Epithelial cell of proximal tubule (primary cell): ENCODE data around the gene EOLA1. TPM values are rescaled to one million over a fixed set of nuclear protein-coding genes. Genes with fewer than 3 reads are reported as not detected.
A peak's percentile ranks its signal among the peaks of the same experiment; 100 is the strongest.
"Not testable (repeated sequence)": the region's sequence is repeated elsewhere in the genome, so short reads cannot be mapped to it uniquely, and the experiment has no call there.

Experiments
- DNase-seq: peaks from one replicate; pipeline ENCODE4 v3.0.0-alpha.2; 2011; ENCODE audit warnings: low read depth
- H3K4me3 ChIP-seq: 2 replicates; pipeline ENCODE4 v1.5.1; 2011; ENCODE audit warnings: low read depth, mild to moderate bottlenecking, low read length
- total RNA-seq: library from RNA; depleted of rRNA; stranded (reverse); fragments of >200 nt; gene quantifications from 2 replicates; pipeline ENCODE4 v1.2.3, GENCODE V29; 2015
- TF ChIP-seq, protein P1 (sequence below): conservative IDR thresholded peaks from 2 replicates; pipeline ENCODE4 v1.5.1; 2012; ENCODE audit warnings: low read depth, mild to moderate bottlenecking, low read length

EOLA1 gene
- total RNA-seq, 1 donor from 2014 or later = 6.5 TPM

DNA sequence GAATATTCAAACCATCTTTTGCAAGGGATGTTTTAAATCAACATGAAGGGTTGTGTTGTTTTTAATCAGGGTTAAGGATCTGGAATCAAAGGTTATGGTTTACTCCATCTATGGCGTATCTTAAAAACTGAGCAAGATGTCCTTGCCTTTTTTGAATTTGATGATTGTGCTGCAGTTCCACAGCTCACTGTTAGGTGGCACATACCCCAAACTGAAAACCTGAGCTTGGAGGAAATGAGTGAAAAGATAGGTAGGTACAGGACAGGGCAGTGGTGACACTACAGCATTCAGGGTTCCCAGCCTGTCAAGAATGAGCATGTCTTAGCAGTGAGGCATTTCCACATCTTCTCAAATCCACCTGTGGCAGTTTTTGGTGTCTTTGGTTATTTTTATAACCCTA lies 13.1 kb upstream of the EOLA1 start:
- no peak overlapping the region for H3K4me3 ChIP-seq
- TF ChIP-seq, protein P1, sequence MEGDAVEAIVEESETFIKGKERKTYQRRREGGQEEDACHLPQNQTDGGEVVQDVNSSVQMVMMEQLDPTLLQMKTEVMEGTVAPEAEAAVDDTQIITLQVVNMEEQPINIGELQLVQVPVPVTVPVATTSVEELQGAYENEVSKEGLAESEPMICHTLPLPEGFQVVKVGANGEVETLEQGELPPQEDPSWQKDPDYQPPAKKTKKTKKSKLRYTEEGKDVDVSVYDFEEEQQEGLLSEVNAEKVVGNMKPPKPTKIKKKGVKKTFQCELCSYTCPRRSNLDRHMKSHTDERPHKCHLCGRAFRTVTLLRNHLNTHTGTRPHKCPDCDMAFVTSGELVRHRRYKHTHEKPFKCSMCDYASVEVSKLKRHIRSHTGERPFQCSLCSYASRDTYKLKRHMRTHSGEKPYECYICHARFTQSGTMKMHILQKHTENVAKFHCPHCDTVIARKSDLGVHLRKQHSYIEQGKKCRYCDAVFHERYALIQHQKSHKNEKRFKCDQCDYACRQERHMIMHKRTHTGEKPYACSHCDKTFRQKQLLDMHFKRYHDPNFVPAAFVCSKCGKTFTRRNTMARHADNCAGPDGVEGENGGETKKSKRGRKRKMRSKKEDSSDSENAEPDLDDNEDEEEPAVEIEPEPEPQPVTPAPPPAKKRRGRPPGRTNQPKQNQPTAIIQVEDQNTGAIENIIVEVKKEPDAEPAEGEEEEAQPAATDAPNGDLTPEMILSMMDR = peak; percentile 59
- DNase-seq = no peak

- TF ChIP-seq, protein P1 = no peak
- no peak overlapping the region for H3K4me3 ChIP-seq
- no peak for DNase-seq
Observed at GRCh38 chrX:149528381-149528780, 12.4 kb upstream of the EOLA1 start.

DNA sequence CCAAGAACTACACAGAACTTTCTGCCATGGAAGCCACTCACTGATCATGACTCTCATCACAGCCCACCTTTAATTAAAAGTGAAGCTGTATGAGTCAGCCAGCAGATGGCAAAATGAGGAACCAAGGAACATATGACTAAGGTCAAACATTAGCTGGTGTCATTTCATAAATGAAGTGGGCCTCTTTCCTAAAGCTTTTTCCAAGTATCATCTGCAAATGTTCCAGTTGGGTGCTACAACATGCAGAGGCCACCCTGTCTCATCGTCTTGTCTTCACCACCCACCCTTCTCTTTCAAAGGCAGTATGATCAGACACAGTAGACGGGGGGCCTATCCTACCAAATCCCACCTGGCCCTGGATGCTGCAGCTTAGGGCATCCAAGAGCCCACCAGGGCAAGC lies 9.2 kb upstream of the EOLA1 start:
- no peak overlapping the region for H3K4me3 ChIP-seq
- TF ChIP-seq, protein P1 = no peak
- no peak for DNase-seq

GRCh38 chrX:149532868-149533267 lies 7.9 kb upstream of the EOLA1 start:
- not testable (repeated sequence) for H3K4me3 ChIP-seq, DNase-seq

DNA sequence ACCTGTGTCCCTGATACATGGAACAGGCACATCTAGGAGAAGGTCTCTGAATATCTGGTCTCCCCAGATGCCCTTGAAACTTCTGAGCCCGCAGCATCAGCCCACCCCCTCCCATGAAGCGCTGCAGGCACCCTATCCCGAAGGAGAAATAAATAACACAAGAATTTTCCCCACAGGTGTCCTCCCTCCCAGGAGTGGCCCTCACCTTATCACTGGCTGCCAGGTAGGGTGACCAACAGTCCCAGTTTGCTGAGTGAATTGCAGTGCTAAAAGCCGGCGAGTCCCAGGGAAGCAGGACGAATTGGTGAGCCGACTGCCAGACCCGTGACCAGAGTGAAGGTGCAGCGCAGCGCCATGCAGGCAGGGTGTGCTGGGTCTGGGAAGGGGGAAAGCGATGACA lies 6.8 kb upstream of the EOLA1 start:
- not testable (repeated sequence) for DNase-seq, H3K4me3 ChIP-seq

DNA sequence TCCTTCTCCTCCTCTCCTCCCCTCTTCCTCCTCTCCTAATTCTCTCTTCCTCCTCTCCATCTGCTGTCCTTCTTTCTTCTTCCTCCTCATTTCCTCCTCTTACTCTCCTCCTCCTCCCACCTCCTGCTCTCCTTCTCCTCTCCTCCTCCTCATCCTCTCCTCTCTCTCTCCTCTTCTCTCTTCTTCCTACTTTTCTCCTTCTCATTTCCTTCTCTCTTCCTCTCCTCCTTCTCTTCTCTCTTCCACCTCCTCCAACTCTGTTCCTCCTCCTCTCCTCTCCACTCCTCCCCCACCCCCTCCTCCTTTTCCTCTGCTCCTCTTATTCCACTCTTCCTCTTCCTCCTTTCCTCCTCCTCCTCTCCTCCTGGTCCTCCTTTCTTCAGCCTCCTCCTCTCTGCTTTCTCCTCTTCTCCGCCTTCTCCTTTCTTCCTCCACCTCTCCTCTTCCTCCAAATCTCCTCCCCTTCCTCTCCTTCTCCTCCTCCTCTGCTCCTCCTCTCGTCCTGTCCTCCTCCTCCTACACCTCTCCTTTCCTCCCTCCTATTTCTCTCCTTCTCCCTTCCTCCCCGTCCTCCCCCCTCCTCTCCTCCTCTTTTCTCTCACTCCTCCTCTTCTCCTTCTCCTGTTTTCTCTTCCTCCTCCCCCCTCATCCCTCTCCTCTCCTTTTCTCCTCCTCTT lies 5.7 kb upstream of the EOLA1 start:
- not testable (repeated sequence) for DNase-seq, H3K4me3 ChIP-seq

DNA sequence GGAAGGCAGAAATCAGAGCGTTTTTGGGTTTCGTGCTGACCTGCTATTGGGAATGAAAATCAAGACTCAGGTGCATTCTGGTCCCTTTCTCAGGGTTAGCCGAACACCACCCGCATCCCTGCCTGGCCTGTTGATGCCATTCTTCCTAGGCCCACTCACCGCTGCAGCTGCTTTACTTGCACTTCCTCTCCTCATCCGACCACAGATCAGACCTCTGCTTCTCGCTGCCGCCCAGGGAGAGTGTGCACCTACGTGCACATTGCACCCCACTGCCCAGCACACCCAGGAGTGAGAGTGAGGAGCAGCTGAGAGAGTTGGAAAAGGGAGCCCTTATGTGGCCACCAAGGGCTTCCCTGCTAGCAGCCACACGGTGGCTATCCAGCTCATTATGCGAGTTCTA lies 3.3 kb upstream of the EOLA1 start:
- not testable (repeated sequence) for DNase-seq, H3K4me3 ChIP-seq

DNA sequence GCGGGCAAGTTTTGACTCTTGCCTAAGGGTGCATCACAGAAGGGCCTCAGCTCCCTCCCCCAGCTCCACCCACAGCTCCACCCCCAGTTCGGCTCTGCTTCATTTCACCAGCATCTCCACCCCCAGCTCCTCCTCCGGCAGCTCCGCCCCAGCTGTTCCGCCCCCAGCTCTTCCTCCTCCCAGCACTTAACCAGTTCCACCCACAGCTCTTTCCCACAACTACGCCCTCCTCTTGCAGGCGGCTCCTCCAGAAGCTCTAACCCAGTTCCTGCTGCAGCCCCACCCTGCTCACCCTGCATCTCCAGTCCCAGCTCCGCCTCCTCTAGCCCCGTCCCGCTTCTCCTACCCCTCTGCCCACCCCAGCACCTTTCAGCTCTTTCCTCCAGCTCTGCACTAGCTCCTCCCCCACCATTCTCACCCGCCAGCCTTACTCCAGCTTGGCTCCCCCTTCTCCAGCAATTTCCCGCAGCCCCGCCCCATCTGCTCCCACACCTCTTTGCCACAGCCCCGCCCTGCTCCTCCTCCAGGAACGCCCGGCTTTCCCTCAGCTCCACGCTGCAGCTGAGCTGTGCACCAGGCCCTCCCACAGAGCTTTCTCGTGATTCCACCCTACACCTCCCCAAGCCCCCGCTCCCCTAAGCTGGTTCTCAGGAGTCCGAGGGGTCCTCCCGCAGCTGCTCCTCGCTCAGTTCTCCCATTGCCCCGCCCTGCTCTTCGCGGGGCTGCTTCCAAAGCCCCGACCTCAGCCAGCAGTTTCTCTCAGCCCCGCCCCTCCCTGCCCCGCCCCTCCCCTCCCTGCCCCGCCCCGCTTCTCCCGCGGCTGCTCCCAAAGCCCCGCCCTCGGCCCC lies 1.3 kb upstream of the EOLA1 start:
- DNase-seq = no peak
- TF ChIP-seq, protein P1 = no peak
- H3K4me3 ChIP-seq = peak overlapping the region; percentile 59

GRCh38 chrX:149540131-149540620 lies 636 bp upstream of the EOLA1 start:
- no peak for DNase-seq
- peak overlapping the region; percentile 78 for H3K4me3 ChIP-seq
- TF ChIP-seq, protein P1 = no peak
